Measurements from ENCODE around the gene VSTM4. TPM values are rescaled to one million over a fixed set of nuclear protein-coding genes. Genes with fewer than 3 reads are reported as not detected.

The VSTM4 gene
- total and polyA plus RNA-seq, 9 of the 15 experiments (the other 6 are each of a cell fraction or from before 2014, with no cell fraction given) = 1.0 to 7.9 (median 3.0) TPM

- TF ChIP-seq BRF1 (IDR thresholded peaks at IDR 0.05; ENCODE audit: borderline replicate concordance, extremely low read depth, insufficient read length) = no peak
- no peak for TF ChIP-seq NKRF (IDR thresholded peaks at IDR 0.05; ENCODE audit: borderline replicate concordance)
- TF ChIP-seq ZFP91 (CRISPR knock-in tag; IDR thresholded peaks at IDR 0.05) = no peak
- no peak for TF ChIP-seq GATAD2A (IDR thresholded peaks at IDR 0.05)
- TF ChIP-seq MAZ (CRISPR knock-in tag; conservative IDR thresholded peaks at IDR 0.05 in 1 of 2, IDR thresholded peaks at IDR 0.05 in 1 of 2) = no peak
- no peak for TF ChIP-seq NELFE (IDR thresholded peaks at IDR 0.05; ENCODE audit: insufficient read depth, insufficient read length)
- TF ChIP-seq ZSCAN29 (IDR thresholded peaks at IDR 0.05) = no peak
- no peak for TF ChIP-seq KAT7 (CRISPR knock-in tag; IDR thresholded peaks at IDR 0.05; ENCODE audit: borderline replicate concordance)
- no peak for TF ChIP-seq ZBTB26 (CRISPR knock-in tag; IDR thresholded peaks at IDR 0.05)
- no peak for TF ChIP-seq ZFP1 (CRISPR knock-in tag; IDR thresholded peaks at IDR 0.05)
- no peak for TF ChIP-seq FOSL1 (tag; conservative IDR thresholded peaks at IDR 0.05)
- TF ChIP-seq MXD1 (CRISPR knock-in tag; IDR thresholded peaks at IDR 0.05; ENCODE audit: borderline replicate concordance, poor library complexity, severe bottlenecking) = no peak
- TF ChIP-seq FIP1L1 (IDR thresholded peaks at IDR 0.05; ENCODE audit: low read depth, low read length, poor library complexity, severe bottlenecking) = no peak
- TF ChIP-seq, protein P1, sequence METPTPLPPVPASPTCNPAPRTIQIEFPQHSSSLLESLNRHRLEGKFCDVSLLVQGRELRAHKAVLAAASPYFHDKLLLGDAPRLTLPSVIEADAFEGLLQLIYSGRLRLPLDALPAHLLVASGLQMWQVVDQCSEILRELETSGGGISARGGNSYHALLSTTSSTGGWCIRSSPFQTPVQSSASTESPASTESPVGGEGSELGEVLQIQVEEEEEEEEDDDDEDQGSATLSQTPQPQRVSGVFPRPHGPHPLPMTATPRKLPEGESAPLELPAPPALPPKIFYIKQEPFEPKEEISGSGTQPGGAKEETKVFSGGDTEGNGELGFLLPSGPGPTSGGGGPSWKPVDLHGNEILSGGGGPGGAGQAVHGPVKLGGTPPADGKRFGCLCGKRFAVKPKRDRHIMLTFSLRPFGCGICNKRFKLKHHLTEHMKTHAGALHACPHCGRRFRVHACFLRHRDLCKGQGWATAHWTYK (CRISPR knock-in tag; IDR thresholded peaks at IDR 0.05) = no peak
- no peak for TF ChIP-seq SUPT5H (IDR thresholded peaks at IDR 0.05)
- TF ChIP-seq, protein P2, sequence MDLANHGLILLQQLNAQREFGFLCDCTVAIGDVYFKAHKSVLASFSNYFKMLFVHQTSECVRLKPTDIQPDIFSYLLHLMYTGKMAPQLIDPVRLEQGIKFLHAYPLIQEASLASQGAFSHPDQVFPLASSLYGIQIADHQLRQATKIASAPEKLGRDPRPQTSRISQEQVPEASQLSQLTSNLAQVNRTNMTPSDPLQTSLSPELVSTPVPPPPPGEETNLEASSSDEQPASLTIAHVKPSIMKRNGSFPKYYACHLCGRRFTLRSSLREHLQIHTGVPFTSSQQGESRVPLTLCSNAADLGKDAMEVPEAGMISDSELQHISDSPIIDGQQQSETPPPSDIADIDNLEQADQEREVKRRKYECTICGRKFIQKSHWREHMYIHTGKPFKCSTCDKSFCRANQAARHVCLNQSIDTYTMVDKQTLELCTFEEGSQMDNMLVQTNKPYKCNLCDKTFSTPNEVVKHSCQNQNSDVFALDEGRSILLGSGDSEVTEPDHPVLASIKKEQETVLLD (IDR thresholded peaks at IDR 0.05) = no peak
- TF ChIP-seq RUNX1 (IDR thresholded peaks at IDR 0.05; ENCODE audit: low read depth) = no peak
- TF ChIP-seq SMC3 (conservative IDR thresholded peaks at IDR 0.05; ENCODE audit: insufficient read depth, low read depth, low read length) = peak; percentile 97
- no peak for TF ChIP-seq ZNF282 (CRISPR knock-in tag; IDR thresholded peaks at IDR 0.05)
- TF ChIP-seq RNF2 (IDR thresholded peaks at IDR 0.05) = no peak
- TF ChIP-seq SMARCA5 (IDR thresholded peaks at IDR 0.05) = no peak
- TF ChIP-seq ELF2 (CRISPR knock-in tag; IDR thresholded peaks at IDR 0.05) = no peak
Measured at GRCh38 chr10:48981310-48981907, 133.9 kb downstream of the VSTM4 start (continued).
